Measurements from ENCODE around the gene PTPDC1.

Gene PTPDC1

GRCh38 chr9:94101162-94101853 lies 17.0 kb downstream of the PTPDC1 start:
- H3K4me3 ChIP-seq (ENCODE audit: insufficient read depth, low read length, poor library complexity, severe bottlenecking) = no peak overlapping the region
- no peak overlapping the region for H3K4me2 ChIP-seq (ENCODE audit: low read depth, low read length, poor library complexity, severe bottlenecking)
- H3K9ac ChIP-seq (ENCODE audit: low read length) = no peak overlapping the region
- no peaks in the 10 kb centered on the region for H3K9me3 ChIP-seq (ENCODE audit: insufficient read depth, low read length)
- H2AFZ ChIP-seq (ENCODE audit: low read depth, low read length, severe bottlenecking) = no peak overlapping the region
- H3K27me3 ChIP-seq (ENCODE audit: low read length) = no peaks in the 10 kb centered on the region
- H3K79me2 ChIP-seq (ENCODE audit: insufficient read depth, low read length) = no peaks in the 10 kb centered on the region
- H3K36me3 ChIP-seq (ENCODE audit: low read length) = no peaks in the 10 kb centered on the region
- H3F3A ChIP-seq (ENCODE audit: insufficient read depth) = no peaks in the 10 kb centered on the region
- H3K27ac ChIP-seq (ENCODE audit: low read depth, low read length) = no peak overlapping the region
- no peaks in the 10 kb centered on the region for H3K9me2 ChIP-seq (replicated peaks; ENCODE audit: insufficient read depth, low read length)
- no peaks in the 10 kb centered on the region for H4K20me1 ChIP-seq (ENCODE audit: low read depth, low read length)
- TF ChIP-seq, protein P1, sequence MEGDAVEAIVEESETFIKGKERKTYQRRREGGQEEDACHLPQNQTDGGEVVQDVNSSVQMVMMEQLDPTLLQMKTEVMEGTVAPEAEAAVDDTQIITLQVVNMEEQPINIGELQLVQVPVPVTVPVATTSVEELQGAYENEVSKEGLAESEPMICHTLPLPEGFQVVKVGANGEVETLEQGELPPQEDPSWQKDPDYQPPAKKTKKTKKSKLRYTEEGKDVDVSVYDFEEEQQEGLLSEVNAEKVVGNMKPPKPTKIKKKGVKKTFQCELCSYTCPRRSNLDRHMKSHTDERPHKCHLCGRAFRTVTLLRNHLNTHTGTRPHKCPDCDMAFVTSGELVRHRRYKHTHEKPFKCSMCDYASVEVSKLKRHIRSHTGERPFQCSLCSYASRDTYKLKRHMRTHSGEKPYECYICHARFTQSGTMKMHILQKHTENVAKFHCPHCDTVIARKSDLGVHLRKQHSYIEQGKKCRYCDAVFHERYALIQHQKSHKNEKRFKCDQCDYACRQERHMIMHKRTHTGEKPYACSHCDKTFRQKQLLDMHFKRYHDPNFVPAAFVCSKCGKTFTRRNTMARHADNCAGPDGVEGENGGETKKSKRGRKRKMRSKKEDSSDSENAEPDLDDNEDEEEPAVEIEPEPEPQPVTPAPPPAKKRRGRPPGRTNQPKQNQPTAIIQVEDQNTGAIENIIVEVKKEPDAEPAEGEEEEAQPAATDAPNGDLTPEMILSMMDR (IDR thresholded peaks at IDR 0.05; ENCODE audit: insufficient read depth, low read length, poor library complexity, severe bottlenecking) = no peak
- no peak for TF ChIP-seq EZH2phosphoT487 (conservative IDR thresholded peaks at IDR 0.05; ENCODE audit: low read length)

- no peaks in the 10 kb centered on the region for H3K36me3 ChIP-seq (ENCODE audit: low read length)
- H4K20me1 ChIP-seq (ENCODE audit: low read depth, low read length) = no peaks in the 10 kb centered on the region
- H3K4me2 ChIP-seq (ENCODE audit: low read depth, low read length, poor library complexity, severe bottlenecking) = no peak overlapping the region
- no peak for TF ChIP-seq EZH2phosphoT487 (conservative IDR thresholded peaks at IDR 0.05; ENCODE audit: low read length)
- TF ChIP-seq, protein P1 (IDR thresholded peaks at IDR 0.05; ENCODE audit: insufficient read depth, low read length, poor library complexity, severe bottlenecking) = no peak
- no peaks in the 10 kb centered on the region for H3K79me2 ChIP-seq (ENCODE audit: insufficient read depth, low read length)
- H3F3A ChIP-seq (ENCODE audit: insufficient read depth) = no peaks in the 10 kb centered on the region
- no peaks in the 10 kb centered on the region for H3K27me3 ChIP-seq (ENCODE audit: low read length)
- H2AFZ ChIP-seq (ENCODE audit: low read depth, low read length, severe bottlenecking) = no peak overlapping the region
- no peak overlapping the region for H3K4me3 ChIP-seq (ENCODE audit: insufficient read depth, low read length, poor library complexity, severe bottlenecking)
- no peaks in the 10 kb centered on the region for H3K9me3 ChIP-seq (ENCODE audit: insufficient read depth, low read length)
- no peak overlapping the region for H3K9ac ChIP-seq (ENCODE audit: low read length)
- no peak overlapping the region for H3K27ac ChIP-seq (ENCODE audit: low read depth, low read length)
- H3K9me2 ChIP-seq (replicated peaks; ENCODE audit: insufficient read depth, low read length) = no peaks in the 10 kb centered on the region; the same call in 1 of the 2 replicates
These were observed 24.3 kb downstream of the PTPDC1 start for GRCh38 chr9:94108584-94108983.

DNA sequence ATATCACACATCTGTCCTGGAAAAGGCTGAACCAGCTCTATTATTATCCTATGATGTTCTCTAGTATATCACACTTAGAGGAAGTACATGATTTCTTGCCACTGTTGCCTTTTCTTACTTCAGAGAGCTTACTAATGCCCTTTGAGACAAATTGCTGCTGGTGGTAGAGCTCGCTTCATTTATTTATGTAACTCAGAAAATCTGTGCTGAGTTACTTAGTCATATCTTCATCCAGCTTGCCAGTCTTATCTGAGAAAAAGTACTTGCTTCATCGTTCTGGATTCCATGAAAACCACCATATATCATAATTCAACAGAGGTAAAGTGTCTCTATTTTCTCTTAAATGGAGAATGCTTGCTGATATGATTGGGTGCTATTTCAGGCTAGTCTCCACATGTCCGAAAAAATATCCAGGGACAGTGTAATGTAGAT lies 26.6 kb downstream of the PTPDC1 start:
- no peak overlapping the region for H3K4me2 ChIP-seq (ENCODE audit: low read depth, low read length, poor library complexity, severe bottlenecking)
- no peaks in the 10 kb centered on the region for H3K36me3 ChIP-seq (ENCODE audit: low read length)
- H3K79me2 ChIP-seq (ENCODE audit: insufficient read depth, low read length) = no peaks in the 10 kb centered on the region
- H3K4me3 ChIP-seq (ENCODE audit: insufficient read depth, low read length, poor library complexity, severe bottlenecking) = no peak overlapping the region
- H4K20me1 ChIP-seq (ENCODE audit: low read depth, low read length) = no peaks in the 10 kb centered on the region
- H3K9me3 ChIP-seq (ENCODE audit: insufficient read depth, low read length) = no peaks in the 10 kb centered on the region
- no peak overlapping the region for H2AFZ ChIP-seq (ENCODE audit: low read depth, low read length, severe bottlenecking)
- no peaks in the 10 kb centered on the region for H3K27me3 ChIP-seq (ENCODE audit: low read length)
- TF ChIP-seq, protein P1 (IDR thresholded peaks at IDR 0.05; ENCODE audit: insufficient read depth, low read length, poor library complexity, severe bottlenecking) = no peak
- TF ChIP-seq EZH2phosphoT487 (conservative IDR thresholded peaks at IDR 0.05; ENCODE audit: low read length) = no peak
- no peaks in the 10 kb centered on the region for H3F3A ChIP-seq (ENCODE audit: insufficient read depth)
- no peak overlapping the region for H3K27ac ChIP-seq (ENCODE audit: low read depth, low read length)
- H3K9me2 ChIP-seq (replicated peaks; ENCODE audit: insufficient read depth, low read length) = no peaks in the 10 kb centered on the region; the same call in 1 of the 2 replicates
- H3K9ac ChIP-seq (ENCODE audit: low read length) = no peak overlapping the region

Data from SU-DHL-6 (cell line).